NCI-H2171 treated with DMSO at 0.1 percent for 48 hours (cell line): Measurements from ENCODE around the gene MBOAT7.
A peak's percentile ranks its signal among the peaks of the same experiment; 100 is the strongest.
"Not testable (repeated sequence)": the region's sequence is repeated elsewhere in the genome, so short reads cannot be mapped to it uniquely, and the experiment has no call there.

ENCODE experiments used
- DNase-seq: peaks from one replicate; lab custom pipeline; 2025; lab: John Stamatoyannopoulos, UW

The MBOAT7 gene

GRCh38 chr19:54209058-54209810 lies 19.9 kb upstream of the MBOAT7 start:
- DNase-seq: no peak

GRCh38 chr19:54208784-54209057 lies 19.3 kb upstream of the MBOAT7 start:
- DNase-seq: no peak

GRCh38 chr19:54207983-54208783 lies 18.8 kb upstream of the MBOAT7 start:
- no peak for DNase-seq

GRCh38 chr19:54207676-54207982 lies 18.2 kb upstream of the MBOAT7 start:
- no peak for DNase-seq

DNA sequence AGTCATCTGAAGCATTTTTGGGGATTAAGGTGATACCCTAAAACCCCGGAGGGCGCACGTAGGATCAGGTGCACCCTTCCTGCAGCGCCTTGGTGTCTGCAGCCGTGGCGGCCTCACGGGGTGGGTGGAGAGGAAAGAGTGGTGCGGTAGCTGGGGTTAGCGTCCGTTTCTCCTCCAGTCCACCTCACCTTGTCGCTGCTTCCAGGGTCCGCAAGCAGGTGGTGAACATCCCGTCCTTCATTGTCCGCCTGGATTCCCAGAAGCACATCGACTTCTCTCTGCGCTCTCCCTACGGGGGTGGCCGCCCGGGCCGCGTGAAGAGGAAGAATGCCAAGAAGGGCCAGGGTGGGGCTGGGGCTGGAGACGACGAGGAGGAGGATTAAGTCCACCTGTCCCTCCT lies 17.8 kb upstream of the MBOAT7 start:
- DNase-seq: not testable (repeated sequence)

DNA sequence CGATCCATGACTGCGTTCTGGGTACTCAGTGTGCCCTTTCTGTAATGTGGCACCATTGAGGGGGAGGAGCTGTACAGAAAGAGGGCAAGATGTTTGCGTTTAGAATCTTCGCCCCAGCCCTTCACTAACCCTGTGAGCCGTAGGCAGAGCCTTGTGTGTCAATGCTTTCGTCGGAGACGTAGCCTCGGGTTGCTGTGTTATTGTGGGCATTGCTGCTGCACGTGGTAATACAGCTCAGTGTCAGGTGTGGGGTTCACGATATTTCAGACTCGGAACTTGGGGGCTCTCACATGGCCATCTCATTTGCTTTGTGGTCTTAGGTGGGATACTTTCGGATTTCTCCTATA lies 17.4 kb upstream of the MBOAT7 start:
- no peak for DNase-seq

DNA sequence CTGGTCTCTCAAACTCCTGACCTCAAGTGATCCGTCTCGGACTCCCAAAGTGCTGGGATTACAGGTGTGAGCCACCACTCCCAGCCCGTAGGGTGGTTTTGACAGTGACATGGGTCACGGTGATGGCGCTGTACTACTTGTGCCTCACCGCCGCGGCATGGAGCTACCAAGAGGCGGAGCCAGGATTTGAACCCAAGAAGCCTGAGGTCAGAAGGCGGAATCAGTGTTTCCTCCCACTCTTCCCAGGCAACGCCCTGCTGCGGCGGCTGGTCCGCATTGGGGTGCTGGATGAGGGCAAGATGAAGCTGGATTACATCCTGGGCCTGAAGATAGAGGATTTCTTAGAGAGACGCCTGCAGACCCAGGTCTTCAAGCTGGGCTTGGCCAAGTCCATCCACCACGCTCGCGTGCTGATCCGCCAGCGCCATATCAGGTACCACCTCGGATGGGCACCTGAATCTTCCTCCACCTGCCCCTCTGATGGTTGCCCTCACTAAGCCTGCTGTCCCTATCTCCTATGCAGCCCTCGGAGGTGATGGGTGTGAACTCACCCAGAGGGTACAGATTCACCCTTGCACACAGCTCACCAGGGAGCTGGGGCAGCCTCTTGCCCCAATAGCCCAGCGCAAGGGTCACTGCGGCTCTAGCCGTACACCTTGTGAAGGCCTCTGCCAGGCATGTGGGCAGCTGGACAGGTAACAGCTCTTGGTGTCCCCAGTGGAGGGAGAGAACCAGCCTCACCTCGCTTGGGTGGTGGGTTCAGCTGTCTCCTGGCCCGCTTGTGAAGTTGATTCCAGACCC lies 16.9 kb upstream of the MBOAT7 start:
- no peak for DNase-seq

DNA sequence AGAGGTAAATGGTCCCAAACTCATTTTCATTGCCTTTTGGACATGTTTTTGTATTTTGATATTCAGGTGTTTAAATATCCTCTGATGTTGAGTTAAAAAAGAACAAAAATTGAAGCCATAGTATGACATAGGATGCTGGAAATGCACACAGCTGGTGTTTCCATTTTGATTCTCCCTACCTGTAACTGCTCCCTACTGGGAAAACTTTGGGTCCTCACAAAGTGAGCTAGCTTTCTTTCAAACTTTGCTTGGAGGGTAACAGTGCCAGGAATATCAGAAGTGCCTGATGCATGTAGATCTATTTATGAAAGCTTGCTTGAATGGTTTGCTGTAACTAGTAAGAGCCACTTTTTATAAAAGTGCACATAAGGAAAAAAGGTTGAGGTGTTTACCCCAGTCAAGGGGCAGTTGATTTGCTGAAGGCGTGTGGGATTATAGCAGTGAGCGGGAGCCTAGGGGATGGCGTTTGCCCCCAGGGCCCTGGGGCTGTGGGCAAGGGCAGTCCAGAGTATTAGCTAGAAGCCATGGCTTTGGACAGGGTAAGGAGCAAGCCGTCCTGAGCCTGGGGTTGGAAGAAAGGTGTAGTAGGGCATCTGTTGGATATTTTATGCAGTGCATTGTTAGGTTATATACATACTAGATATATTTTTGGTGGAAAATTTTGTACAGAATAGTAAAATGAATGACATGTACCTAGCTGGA lies 15.5 kb upstream of the MBOAT7 start:
- no peak for DNase-seq

- no peak for DNase-seq
Observed at GRCh38 chr19:54203151-54203611, 13.8 kb upstream of the MBOAT7 start.

GRCh38 chr19:54201980-54202379 lies 12.6 kb upstream of the MBOAT7 start:
- no peak for DNase-seq

- no peak for DNase-seq
Observed at GRCh38 chr19:54201172-54201701, 11.9 kb upstream of the MBOAT7 start.

DNA sequence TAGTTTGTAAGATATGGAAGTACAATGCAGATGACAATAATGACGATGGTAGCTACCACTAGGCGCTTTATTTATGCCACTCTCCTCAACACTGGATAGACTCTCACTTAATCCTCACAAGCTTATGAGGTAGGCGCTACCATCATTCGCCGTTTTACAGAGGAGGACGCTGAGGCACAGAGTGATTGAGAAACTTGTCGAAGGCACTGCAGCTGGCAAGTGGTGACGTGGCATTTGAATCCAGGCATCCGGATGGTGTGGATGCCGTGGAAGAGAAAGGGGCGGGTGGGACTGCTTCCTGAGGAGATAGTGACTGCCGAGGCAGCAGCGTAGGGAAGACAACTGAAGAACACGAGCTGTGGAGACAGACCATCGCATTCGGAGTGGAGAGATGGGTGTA lies 10.0 kb upstream of the MBOAT7 start:
- no peak for DNase-seq

- no peak for DNase-seq
Observed at GRCh38 chr19:54197121-54197520, 7.7 kb upstream of the MBOAT7 start.

- DNase-seq: no peak
Observed at GRCh38 chr19:54196536-54196935, 7.2 kb upstream of the MBOAT7 start.

DNA sequence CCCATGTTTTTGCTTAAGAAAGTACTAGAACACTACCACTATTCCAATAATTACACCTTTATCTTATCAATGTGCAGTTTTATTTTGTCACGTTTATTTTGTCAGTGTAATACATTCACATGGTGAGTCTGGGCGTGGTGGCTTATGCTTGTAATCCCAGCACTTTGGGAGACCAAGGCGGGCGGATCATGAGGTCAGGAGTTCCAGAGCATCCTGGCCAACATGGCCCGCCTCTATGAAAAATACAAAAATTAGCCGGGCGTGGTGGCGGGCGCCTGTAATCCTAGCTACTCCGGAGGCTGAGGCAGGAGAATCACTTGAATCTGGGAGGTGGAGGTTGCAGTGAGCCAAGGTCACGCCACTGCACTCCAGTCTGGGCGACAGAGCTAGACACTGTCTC lies 5.1 kb upstream of the MBOAT7 start:
- DNase-seq: not testable (repeated sequence)

DNA sequence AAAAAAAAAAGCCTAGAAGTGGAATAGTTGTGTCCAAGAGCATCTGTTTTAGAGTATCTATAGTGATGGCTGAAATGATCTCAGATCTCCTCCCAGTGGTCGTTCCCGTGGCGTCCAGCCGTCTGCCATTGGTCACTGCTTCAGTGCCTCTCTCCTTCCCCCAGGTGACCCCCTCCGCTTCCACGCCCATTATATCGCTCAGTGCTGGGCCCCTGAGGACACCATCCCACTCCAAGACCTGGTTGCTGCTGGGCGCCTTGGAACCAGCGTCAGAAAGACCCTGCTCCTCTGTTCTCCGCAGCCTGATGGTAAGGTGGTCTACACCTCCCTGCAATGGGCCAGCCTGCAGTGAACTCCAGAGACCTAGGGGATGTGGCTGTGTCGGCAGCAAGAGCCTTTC lies 3.6 kb upstream of the MBOAT7 start:
- no peak for DNase-seq

GRCh38 chr19:54191811-54192453 lies 2.6 kb upstream of the MBOAT7 start:
- DNase-seq: no peak

GRCh38 chr19:54191011-54191810 lies 1.8 kb upstream of the MBOAT7 start, which contains the start of gene TSEN34:
Gene TSEN34, plus strand, starts transcription at chr19:54191308. Its CDS starts 57 bp downstream, at chr19:54191365.
- DNase-seq: peak; percentile 83

DNA sequence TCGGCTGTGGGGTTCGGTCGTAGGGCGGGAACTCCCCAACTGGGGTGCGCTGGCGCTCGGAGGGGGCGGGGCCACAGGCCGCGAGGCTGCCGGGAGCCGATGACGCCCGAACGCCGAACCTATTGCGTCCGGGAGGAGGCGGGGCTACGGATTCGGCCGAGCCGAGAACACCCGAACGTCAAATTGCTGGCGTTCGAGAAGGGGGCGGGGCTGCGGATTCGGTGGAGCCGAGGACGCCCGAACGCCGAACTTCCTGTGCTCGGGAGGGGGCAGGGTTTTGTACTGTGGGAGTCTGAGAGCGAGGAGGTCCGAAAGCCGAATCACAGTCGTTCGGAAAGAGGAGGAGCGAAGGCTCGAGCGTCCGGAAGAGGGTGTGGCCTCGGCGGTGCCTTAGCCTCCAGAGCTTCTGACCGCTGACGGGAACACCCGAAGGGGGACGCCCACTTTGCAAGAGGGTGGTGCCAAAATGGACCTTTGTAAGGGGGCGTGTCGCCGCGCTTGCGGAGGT lies 1.2 kb upstream of the MBOAT7 start:
- peak; percentile 98 for DNase-seq

- DNase-seq: peak; percentile 100
Observed at GRCh38 chr19:54189735-54190502, 539 bp upstream of the MBOAT7 start.
